Stimulated activated CD8-positive, alpha-beta memory T cell treated with anti-CD3 and anti-CD28 coated beads, Interleukin-7, amount 100 ng/mL, for 4 hours (primary cell): Measurements from ENCODE around the gene SRCAP.
"Not testable (repeated sequence)": the region's sequence is repeated elsewhere in the genome, so short reads cannot be mapped to it uniquely, and the experiment has no call there.

Experiments used
- DNase-seq, 2 donors: peaks; one replicate each; pipeline ENCODE4 v3.0.0-alpha.2; 2020; ENCODE audit warnings: low read depth in 2 of 2

Gene SRCAP

GRCh38 chr16:30663820-30664219, 35.2 kb upstream of the SRCAP start:
- DNase-seq = no peak

DNA sequence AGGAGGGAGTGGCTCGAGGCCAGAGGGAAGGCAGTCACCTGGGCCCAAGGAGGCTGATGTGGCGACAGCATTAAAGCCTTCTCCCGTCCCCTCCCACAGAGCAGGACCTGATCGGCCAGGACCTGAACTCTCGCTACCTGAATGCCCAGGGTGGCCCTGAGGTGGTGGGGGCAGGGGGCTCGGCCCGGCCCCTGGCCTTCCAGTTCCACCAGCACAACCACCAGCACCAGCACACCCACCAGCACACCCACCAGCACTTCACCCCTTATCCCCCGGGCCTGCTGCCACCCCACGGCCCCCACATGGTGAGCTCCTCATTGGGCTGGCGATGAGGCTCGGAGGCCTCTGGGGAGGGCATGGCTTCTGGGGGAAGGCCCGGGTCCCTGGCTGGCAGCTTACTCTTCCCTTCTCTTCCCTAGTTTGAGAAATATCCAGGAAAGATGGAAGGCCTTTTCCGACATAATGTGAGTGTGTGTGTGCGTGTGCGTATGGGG, 34.3 kb upstream of the SRCAP start:
- no peak for DNase-seq

DNA sequence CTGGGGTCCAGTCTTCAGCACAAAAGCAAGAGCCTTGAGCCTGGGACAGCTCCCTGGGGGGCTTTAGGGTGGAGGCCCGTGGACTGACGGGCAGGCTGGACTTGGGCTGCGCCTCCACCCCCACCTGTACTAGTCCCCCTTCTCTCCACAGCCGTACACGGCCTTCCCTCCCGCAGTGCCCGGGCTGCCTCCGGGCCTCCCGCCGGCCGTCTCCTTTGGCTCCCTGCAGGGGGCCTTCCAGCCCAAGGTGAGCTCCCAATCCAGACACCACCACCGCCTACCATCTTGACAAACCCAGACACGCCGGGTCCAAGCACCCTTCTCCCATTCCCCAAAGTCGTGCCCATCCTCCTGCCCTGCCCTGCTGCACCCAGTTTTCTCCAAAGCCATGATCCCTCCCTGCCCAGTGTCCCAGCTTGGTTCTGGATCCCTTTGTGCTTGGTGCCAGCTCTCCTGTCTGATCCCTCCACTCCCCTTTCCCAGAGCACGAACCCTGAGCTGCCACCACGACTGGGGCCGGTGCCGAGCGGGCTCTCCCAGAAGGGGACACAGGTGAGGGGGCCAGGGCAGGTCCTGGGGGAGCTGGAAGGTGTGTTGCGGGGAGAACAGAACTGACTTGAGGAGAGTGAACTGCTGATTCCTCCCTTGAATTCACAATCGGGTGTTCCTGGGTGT, 33.7 kb upstream of the SRCAP start:
- no peak for DNase-seq

- DNase-seq = no peak
Observed at GRCh38 chr16:30665830-30666190, 33.2 kb upstream of the SRCAP start.

DNA sequence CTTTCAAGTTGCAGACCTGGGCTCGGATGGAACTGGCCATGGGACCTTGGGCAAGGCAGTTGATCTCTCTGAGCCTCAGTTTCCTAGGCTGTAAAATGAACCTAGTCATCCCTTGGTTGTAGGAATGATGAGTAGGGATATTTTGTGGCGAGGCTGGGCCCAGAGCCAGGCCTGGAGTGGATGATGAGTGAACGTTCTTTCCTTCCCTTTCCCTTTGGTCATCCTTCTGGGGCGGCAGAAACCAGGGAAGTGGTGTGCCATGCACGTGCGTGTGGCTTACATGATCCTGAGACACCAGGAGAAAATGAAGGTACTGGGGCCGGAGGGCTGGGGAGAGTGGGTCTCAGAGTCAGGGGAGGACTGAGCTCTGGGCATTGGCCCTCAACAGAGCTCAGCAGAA, 32.3 kb upstream of the SRCAP start:
- no peak for DNase-seq

GRCh38 chr16:30667361-30667905, 31.5 kb upstream of the SRCAP start:
- no peak for DNase-seq

DNA sequence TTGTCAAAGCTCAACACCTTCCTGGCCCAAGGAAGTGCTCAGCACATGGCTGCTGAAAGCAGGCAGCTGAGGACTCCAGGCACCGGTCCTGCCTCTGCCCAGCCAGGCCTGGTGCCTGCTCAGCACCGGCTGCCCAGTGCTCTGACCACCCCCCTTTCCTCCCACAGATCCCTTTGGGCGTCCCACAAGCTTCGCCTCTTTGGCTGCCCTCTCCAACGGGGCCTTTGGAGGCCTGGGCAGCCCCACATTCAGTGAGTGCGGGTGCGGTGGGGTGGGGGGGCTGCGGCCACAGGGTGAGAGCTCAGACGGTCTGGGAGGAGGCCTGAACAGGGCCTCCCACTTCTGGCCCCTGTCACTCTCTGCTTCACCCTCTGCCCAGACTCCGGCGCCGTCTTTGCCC, 30.6 kb upstream of the SRCAP start:
- DNase-seq = no peak

DNA sequence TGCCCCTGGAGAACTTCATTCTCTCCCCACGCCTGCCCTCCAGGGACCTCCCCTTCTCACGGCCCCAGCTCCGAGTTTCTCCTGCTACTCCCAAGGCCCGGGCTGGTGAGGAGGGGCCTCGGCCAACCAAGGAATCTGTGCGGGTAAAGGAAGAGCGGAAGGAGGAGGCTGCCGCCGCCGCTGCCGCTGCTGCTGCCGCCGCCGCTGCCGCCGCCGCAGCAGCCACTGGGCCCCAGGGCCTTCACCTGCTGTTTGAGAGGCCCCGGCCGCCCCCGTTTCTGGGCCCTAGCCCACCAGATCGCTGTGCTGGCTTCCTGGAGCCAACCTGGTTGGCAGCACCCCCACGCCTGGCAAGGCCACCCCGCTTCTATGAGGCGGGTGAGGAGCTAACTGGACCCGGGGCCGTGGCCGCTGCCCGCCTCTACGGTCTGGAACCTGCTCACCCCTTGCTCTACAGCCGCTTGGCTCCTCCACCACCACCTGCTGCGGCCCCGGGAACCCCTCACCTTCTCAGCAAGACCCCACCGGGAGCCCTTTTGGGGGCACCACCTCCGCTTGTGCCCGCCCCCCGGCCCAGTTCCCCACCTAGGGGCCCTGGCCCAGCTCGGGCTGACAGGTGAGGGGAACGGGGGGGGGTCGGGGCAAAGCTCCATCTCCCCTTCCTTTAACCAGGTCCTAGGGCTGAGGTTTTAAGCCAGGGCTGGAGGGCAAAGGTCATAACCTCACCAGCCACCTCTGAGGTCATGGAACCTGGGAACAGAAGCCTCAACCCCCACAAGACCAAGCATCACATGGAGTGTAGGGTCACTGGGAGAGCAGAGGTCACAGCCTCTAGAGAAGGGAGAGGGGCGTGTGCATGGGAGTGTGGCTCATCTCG, 29.7 kb upstream of the SRCAP start:
- DNase-seq = no peak

GRCh38 chr16:30669903-30670824, 28.8 kb upstream of the SRCAP start:
- DNase-seq = no peak

DNA sequence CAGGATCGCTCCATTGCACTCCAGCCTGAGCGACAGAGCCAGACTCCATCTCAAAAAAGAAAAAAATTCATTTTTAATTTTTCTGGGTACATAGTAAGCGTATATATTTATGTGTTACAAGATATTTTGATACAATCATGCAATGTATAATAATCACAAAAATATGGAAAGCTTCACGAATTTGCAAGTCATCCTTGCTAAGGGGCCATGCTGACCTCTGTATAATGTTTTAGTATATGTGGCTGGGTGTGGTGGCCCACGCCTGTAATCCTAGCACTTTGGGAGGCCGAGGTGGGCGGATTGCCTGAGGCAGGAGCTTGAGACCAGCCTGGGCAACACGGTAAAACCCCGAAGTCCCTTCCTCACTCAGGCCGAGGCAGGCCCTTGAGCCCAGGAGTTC, 23.8 kb upstream of the SRCAP start:
- no peak for DNase-seq

DNA sequence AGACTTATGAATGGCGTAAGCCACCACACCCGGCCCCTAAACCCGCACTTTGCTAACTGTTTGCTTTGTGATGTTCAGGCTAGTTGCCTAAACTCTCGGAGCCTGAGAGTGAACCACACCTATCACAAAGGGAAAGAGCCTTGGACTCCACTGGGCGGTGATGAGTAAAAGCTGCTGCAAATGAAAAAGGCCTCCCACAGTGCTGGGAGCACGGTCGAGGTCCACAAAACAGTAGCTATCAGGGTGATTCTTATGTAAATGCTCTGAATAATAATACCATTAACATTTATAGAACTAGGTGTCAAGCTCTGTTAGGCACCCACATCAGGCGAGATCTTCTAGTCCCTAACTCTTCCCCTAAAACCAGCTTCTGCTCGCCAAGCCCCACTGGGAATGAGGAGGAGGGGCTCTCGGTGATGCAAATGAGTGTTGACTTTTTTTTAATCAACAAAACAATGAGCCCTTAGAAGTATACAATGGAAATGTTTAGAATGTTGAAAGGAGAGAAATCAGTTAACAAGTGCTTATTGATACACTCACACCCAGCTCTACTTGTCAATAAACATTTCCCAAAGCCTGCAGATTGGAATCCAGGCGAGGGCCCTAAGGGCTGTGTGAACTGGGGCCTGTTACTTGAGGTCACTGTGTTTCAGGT, 20.9 kb upstream of the SRCAP start:
- no peak for DNase-seq

DNA sequence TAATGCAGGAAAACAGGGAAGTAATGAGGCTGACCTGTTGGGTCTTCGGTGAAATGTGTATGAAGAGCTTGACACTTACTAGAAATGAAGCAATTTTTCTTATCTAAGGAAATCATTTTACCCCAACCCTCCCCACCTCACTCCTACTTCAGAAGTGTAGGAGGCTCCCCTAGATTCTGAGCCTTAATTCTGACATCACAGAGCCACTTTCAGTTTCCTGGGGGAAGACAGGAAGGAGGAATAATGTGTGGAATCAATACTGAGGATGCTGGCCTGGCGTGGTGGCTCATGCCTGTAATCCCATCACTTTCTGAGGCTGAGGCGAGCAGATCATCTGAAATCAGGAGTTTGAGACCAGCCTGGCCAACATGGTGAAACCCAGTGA, 20.4 kb upstream of the SRCAP start:
- DNase-seq = no peak

DNA sequence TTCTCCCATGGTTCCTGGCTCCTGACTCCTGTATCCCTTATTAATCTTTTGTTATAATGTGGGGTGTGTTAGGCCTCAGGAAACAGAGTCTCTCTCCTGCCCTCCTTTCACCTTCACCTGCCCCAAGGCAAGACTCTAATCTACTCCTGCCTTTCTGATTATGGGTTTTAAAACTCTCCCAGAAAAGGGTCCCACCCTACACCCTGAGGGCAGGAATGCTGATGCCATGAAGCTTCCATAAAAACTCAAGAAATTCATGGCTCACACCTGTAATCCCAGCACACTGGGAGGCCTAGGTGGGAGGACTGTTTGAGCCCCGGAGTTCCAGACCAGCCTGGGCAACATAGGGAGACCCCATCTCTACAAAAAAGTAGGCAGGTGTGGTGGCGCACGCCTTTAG, 18.6 kb upstream of the SRCAP start:
- DNase-seq = no peak

- no peak for DNase-seq
Observed at GRCh38 chr16:30688701-30689100, 10.3 kb upstream of the SRCAP start.

- no peak for DNase-seq
Observed at GRCh38 chr16:30691907-30692306, 7.1 kb upstream of the SRCAP start.

DNA sequence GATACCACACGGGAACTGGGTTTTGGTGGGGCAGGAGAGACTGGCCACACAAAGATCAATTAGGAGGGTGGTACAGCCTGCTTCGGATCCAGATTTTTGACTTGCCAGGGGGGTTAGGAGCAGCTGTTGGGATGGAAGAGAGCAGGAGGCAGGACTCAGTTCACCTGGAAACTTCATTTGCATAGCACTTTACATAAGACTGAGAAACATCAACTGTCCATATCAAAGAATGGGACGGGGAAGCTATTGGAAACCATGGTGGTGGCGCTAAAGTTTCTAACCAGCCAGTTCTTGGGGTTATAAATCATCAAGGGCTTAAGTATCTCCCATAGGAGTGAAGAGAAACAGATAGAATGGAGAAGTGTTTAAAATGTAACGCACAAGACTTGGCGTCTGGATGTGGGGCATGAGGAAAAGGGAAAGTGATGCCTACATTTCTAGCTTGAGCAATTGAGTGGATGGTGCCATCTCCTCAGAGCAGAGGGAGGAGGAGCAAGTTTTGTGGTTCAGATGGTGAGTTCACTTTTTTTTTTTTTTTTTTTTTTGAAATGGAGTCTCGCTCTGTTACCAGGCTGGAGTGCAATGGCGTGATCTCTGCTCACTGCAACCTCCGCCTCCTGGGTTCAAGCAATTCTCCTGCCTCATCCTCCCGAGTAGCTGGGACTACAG, 6.4 kb upstream of the SRCAP start:
- DNase-seq = no peak

DNA sequence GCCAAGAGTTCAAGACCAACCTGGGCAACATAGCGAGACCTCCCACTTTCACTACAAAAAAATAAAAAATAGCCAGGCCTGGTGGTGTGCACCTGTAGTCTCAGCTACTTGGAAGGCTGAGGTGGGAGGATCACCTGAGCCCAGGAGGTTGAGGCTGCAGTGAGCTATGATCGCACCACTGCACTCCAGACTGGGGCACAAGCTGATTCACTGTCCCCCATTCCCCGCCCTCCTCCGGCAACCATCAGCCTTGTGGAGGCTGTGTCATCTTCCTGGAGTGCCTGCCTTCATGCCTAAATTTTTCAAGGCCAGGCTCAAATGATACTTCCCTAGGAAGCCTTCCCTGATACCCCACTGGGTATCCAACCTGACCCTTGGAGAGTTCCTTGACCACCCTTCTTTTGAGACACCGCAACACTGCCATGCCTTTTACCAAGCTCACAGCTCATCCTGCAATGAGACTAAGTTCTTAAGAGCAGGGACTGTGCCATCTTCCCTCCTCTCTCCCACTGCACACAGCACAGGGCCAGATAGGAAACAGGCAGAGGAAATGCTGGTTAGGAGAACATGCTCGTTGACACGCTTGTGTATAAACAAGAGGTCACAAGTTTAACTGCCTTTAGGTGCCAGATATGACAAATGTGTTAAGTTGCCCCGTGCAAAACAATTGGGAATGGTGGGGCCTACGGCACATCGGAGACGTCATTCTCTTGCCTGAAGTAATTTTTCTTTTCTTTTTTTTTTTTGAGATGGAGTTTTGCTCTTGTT, 3.9 kb upstream of the SRCAP start:
- no peak for DNase-seq

- DNase-seq = not testable (repeated sequence)
Observed at GRCh38 chr16:30696646-30697045, 2.3 kb upstream of the SRCAP start.

GRCh38 chr16:30697264-30698138, 1.5 kb upstream of the SRCAP start:
- DNase-seq = no peak
